Prostate gland (tissue), 2 donors: Measurements from ENCODE around the gene KCNAB1.

ENCODE experiments used
- POLR2A ChIP-seq: fragments of 450-650 bp; IDR thresholded peaks from one replicate; pipeline ENCODE4 v1.6.1; 2016; ENCODE audit warnings: antibody characterized with exemption, mild to moderate bottlenecking
- POLR2AphosphoS5 ChIP-seq: sonication (generic); formaldehyde crosslinking; IDR thresholded peaks from one replicate; pipeline ENCODE4 v1.6.1; 2017; ENCODE audit warnings: antibody characterized with exemption
- TF ChIP-seq, protein P1 (sequence below), 4 experiments: fragments of 200-600 bp in 2 of 4; fragments of 450-650 bp in 2 of 4; sonication (generic) in 2 of 4; IDR thresholded peaks; 1 replicate in 3 of 4; 2 replicates in 1 of 4; pipeline ENCODE4 v1.5.1; 2016 to 2019; ENCODE audit warnings: antibody characterized with exemption in 4 of 4, mild to moderate bottlenecking in 2 of 4, moderate library complexity in 2 of 4

DNA sequence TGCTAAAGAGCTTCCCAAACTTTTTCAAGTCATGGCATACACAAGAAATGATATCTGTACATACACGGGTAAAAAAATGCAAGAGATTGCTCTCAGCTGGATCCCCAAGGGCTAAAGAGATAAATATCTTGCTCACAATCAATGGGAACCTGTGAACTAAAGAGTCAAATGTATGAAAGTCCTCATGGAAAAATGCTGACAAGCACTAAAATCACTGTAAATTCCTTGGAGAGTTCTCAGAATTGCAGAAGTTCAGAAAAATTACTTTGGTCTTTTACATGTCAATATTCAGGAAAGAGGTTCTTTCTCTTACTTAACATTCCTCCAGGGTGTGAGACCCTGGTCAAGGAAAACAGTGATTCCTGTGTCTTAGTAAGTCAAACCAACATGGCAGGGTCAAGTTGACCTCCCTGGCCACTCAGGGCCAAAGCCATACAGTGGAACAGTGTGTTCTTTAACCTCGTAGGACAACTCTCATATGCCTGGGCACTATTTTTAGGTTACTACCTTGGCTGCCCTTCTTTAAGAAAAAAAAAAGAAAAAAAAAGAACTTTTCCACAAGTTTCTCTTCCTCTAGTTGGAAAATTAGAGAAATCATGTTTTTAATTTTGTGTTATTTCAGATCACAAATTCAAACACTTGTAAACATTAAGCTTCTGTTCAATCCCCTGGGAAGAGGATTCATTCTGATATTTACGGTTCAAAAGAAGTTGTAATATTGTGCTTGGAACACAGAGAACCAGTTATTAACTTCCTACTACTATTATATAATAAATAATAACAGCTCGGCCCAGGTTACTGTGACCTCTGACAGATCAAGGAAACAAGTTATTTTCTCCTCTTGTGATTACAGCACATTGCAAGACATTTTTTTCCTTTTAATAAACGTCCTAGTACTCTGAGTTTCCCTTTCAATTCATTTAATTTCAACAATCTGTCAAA, 422.0 kb downstream of the KCNAB1 start:
- TF ChIP-seq POLR2A (no peak), POLR2AphosphoS5 (no peak)
- TF ChIP-seq, protein P1, sequence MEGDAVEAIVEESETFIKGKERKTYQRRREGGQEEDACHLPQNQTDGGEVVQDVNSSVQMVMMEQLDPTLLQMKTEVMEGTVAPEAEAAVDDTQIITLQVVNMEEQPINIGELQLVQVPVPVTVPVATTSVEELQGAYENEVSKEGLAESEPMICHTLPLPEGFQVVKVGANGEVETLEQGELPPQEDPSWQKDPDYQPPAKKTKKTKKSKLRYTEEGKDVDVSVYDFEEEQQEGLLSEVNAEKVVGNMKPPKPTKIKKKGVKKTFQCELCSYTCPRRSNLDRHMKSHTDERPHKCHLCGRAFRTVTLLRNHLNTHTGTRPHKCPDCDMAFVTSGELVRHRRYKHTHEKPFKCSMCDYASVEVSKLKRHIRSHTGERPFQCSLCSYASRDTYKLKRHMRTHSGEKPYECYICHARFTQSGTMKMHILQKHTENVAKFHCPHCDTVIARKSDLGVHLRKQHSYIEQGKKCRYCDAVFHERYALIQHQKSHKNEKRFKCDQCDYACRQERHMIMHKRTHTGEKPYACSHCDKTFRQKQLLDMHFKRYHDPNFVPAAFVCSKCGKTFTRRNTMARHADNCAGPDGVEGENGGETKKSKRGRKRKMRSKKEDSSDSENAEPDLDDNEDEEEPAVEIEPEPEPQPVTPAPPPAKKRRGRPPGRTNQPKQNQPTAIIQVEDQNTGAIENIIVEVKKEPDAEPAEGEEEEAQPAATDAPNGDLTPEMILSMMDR (IDR thresholded peaks at IDR 0.05) = no peak
